Hepatocyte (in vitro differentiated cells): Measurements from ENCODE around the gene FBN3.

ENCODE experiments used
- EZH2 ChIP-seq: fragments of 200-600 bp; sonication (generic); IDR thresholded peaks from 2 replicates; pipeline ENCODE4 v1.6.1; 2016; ENCODE audit warnings: antibody characterized with exemption, mild to moderate bottlenecking, borderline replicate concordance
- TF ChIP-seq, protein P1 (sequence below): fragments of 200-600 bp; sonication (generic); IDR thresholded peaks from 2 replicates; pipeline ENCODE4 v1.5.1; 2016; ENCODE audit warnings: antibody characterized with exemption, mild to moderate bottlenecking; ENCODE audit not compliant: poor library complexity

DNA sequence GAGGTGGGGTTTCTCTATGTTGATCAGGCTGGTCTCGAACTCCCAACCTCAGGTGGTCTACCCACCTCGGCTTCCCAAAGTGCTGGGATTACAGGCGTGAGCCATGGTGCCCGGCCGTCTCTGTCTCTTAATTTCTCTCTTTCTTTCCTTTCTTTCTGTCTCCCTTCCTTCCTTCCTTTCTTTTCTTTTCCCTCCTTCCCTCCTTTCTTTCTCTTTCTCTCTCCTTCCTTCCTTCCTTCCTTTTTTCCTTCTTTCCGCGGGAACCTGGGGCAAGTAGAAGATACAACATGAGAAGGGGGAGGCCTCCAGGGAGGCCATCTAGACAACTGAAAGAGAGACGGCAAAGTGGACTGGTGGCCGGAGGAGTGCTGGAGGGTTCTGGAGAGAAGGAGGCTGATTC, 128.7 kb downstream of the FBN3 start:
- TF ChIP-seq, protein P1, sequence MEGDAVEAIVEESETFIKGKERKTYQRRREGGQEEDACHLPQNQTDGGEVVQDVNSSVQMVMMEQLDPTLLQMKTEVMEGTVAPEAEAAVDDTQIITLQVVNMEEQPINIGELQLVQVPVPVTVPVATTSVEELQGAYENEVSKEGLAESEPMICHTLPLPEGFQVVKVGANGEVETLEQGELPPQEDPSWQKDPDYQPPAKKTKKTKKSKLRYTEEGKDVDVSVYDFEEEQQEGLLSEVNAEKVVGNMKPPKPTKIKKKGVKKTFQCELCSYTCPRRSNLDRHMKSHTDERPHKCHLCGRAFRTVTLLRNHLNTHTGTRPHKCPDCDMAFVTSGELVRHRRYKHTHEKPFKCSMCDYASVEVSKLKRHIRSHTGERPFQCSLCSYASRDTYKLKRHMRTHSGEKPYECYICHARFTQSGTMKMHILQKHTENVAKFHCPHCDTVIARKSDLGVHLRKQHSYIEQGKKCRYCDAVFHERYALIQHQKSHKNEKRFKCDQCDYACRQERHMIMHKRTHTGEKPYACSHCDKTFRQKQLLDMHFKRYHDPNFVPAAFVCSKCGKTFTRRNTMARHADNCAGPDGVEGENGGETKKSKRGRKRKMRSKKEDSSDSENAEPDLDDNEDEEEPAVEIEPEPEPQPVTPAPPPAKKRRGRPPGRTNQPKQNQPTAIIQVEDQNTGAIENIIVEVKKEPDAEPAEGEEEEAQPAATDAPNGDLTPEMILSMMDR, result no peak
- TF ChIP-seq EZH2, result no peak
